Neural crest cell (in vitro differentiated cells): ENCODE data around the gene FKBP5. TPM values are rescaled to one million over a fixed set of nuclear protein-coding genes. Genes with fewer than 3 reads are reported as not detected.
"Not testable (repeated sequence)": the region's sequence is repeated elsewhere in the genome, so short reads cannot be mapped to it uniquely, and the experiment has no call there.

Source experiments
- DNase-seq: peaks from one replicate; pipeline ENCODE4 v3.0.0; 2021; ENCODE audit warnings: low read depth, mixed read lengths, low spot score
- H3K27ac Mint-ChIP-seq: one replicate; pipeline ENCODE4 v1.8.0; 2021; ENCODE audit warnings: mild to moderate bottlenecking, mixed read lengths; ENCODE audit not compliant: unreplicated experiment
- H3K27me3 Mint-ChIP-seq: 2 replicates; pipeline ENCODE4 v1.8.0; 2021; ENCODE audit warnings: low read depth, mild to moderate bottlenecking, mixed read lengths
- H3K36me3 Mint-ChIP-seq: 2 replicates; pipeline ENCODE4 v1.8.0; 2021; ENCODE audit warnings: low read depth, mild to moderate bottlenecking, mixed read lengths
- H3K4me1 Mint-ChIP-seq: 2 replicates; pipeline ENCODE4 v1.8.0; 2021; ENCODE audit warnings: mixed read lengths
- H3K4me3 Mint-ChIP-seq: one replicate; pipeline ENCODE4 v1.8.0; 2021; ENCODE audit warnings: mild to moderate bottlenecking, mixed read lengths
- H3K9me3 Mint-ChIP-seq: 2 replicates; pipeline ENCODE4 v1.8.0; 2021; ENCODE audit warnings: mixed read lengths
- CTCF ChIP-seq: fragments of 200-600 bp; sonication (generic); conservative IDR thresholded peaks from 2 replicates; pipeline ENCODE4 v1.5.0; 2021; ENCODE audit warnings: antibody characterized with exemption, mild to moderate bottlenecking
- long read RNA-seq: library from polyadenylated mRNA; unstranded; transcript quantifications from one replicate; pipeline ENCODE4 v2.0.0, GENCODE V29; 2020
- total RNA-seq: library from RNA; stranded (reverse); gene quantifications from 2 replicates; pipeline ENCODE4 v1.2.1, GENCODE V29; 2021

FKBP5 gene
- total RNA-seq, result 39.6 and 40.4 TPM in 2 replicates
- long read RNA-seq, transcript FKBP5-201 (11 exons, 3,772 nt), result major isoform, 54 of 70 reads
- long read RNA-seq, partial matches to known transcripts, result 6 of 70 reads
- long read RNA-seq, other reads (novel, unspliced or antisense), result 10 of 70 reads

- H3K36me3 Mint-ChIP-seq, result no peaks in the 10 kb centered on the region
- H3K9me3 Mint-ChIP-seq, result no peaks in the 10 kb centered on the region
- peak; percentile 82 for DNase-seq
- peak within 1 kb of the TSS; percentile 94 for H3K4me3 Mint-ChIP-seq
- no peaks in the 10 kb centered on the region for H3K27me3 Mint-ChIP-seq
- no peak for TF ChIP-seq CTCF
- H3K4me1 Mint-ChIP-seq, result peaks cover 15% of the 10 kb centered on the region
- peak within 1 kb of the TSS; percentile 88 for H3K27ac Mint-ChIP-seq
Observed at GRCh38 chr6:35688605-35689322, at the start of gene FKBP5. Gene FKBP5 (minus strand): TSS chr6:35688915. CDS start chr6:35642824, 46,091 bp downstream.

- H3K27me3 Mint-ChIP-seq, result no peaks in the 10 kb centered on the region
- H3K27ac Mint-ChIP-seq, result no peak overlapping the region
- no peak for DNase-seq
- no peaks in the 10 kb centered on the region for H3K9me3 Mint-ChIP-seq
- no peaks in the 10 kb centered on the region for H3K36me3 Mint-ChIP-seq
- peaks cover 44% of the 10 kb centered on the region for H3K4me1 Mint-ChIP-seq
- peak overlapping the region; percentile 64 for H3K4me3 Mint-ChIP-seq
- TF ChIP-seq CTCF, result peak; percentile 85
Observed at GRCh38 chr6:35737413-35738211, 48.9 kb upstream of the FKBP5 start.

GRCh38 chr6:35736982-35737412 lies 48.3 kb upstream of the FKBP5 start, which contains the start of gene ARMC12:
Gene ARMC12 (plus strand): TSS chr6:35737032. CDS start chr6:35737109, 77 bp downstream.
- TF ChIP-seq CTCF, result no peak
- H3K4me3 Mint-ChIP-seq, result peak within 1 kb of the TSS; percentile 72
- no peaks in the 10 kb centered on the region for H3K9me3 Mint-ChIP-seq
- H3K36me3 Mint-ChIP-seq, result no peaks in the 10 kb centered on the region
- DNase-seq, result no peak
- H3K27ac Mint-ChIP-seq, result no peak within 1 kb of the TSS
- H3K4me1 Mint-ChIP-seq, result peaks cover 47% of the 10 kb centered on the region
- no peaks in the 10 kb centered on the region for H3K27me3 Mint-ChIP-seq

GRCh38 chr6:35736253-35736894 lies 47.7 kb upstream of the FKBP5 start:
- no peaks in the 10 kb centered on the region for H3K9me3 Mint-ChIP-seq
- H3K27ac Mint-ChIP-seq, result no peak overlapping the region
- H3K4me3 Mint-ChIP-seq, result peak overlapping the region; percentile 72
- H3K4me1 Mint-ChIP-seq, result peaks cover 48% of the 10 kb centered on the region
- no peaks in the 10 kb centered on the region for H3K36me3 Mint-ChIP-seq
- no peaks in the 10 kb centered on the region for H3K27me3 Mint-ChIP-seq
- TF ChIP-seq CTCF, result peak; percentile 91
- peak; percentile 79 for DNase-seq

- H3K27me3 Mint-ChIP-seq, result no peaks in the 10 kb centered on the region
- H3K9me3 Mint-ChIP-seq, result no peaks in the 10 kb centered on the region
- no peak overlapping the region for H3K27ac Mint-ChIP-seq
- no peak for DNase-seq
- no peaks in the 10 kb centered on the region for H3K36me3 Mint-ChIP-seq
- no peak for TF ChIP-seq CTCF
- no peak overlapping the region for H3K4me3 Mint-ChIP-seq
- H3K4me1 Mint-ChIP-seq, result peaks cover 46% of the 10 kb centered on the region
Observed at GRCh38 chr6:35735452-35735851, 46.7 kb upstream of the FKBP5 start.

- not testable (repeated sequence) for H3K36me3 Mint-ChIP-seq, H3K4me3 Mint-ChIP-seq, H3K27ac Mint-ChIP-seq, H3K27me3 Mint-ChIP-seq, DNase-seq, H3K9me3 Mint-ChIP-seq
- H3K4me1 Mint-ChIP-seq, result peaks cover 41% of the 10 kb centered on the region
Observed at GRCh38 chr6:35734319-35734718, 45.6 kb upstream of the FKBP5 start.
